GM12878 (cell line): ENCODE measurements around the gene CHMP2B. TPM values are rescaled to one million over a fixed set of nuclear protein-coding genes. Genes with fewer than 3 reads are reported as not detected.

Source experiments
- ATAC-seq: fragments of 200-7000 bp; cut with Tn5 transposase; 3 replicates; pipeline ENCODE4 v1.9.1; 2020; ENCODE audit warnings: mild to moderate bottlenecking, moderate library complexity
- Bru-seq: library from RNA; stranded (reverse); fragments of 400-500 nt; gene quantifications from one replicate; lab custom pipeline; 2021; lab: Mats Ljungman, UMichigan
- BruChase-seq, 2 experiments: library from RNA; stranded (reverse); fragments of 400-500 nt; gene quantifications; one replicate each; lab custom pipeline; 2021; lab: Mats Ljungman, UMichigan
- BruUV-seq: library from RNA; stranded (reverse); fragments of 400-500 nt; replicated peaks from 2 replicates; lab custom pipeline; 2021; lab: Mats Ljungman, UMichigan
- CTCF ChIA-PET: fragments of 300-600 bp; sonication (Branson Sonifier 250); formaldehyde crosslinking; extraction: SDS; loops from one replicate; lab custom pipeline; 2021; ENCODE audit warnings: inconsistent platforms; lab: Yijun Ruan, JAX
- POLR2A ChIA-PET: fragments of 350-600 bp; formaldehyde crosslinking; extraction: SDS; loops from one replicate; lab custom pipeline; 2021; ENCODE audit warnings: inconsistent platforms; lab: Charles Lee
- RAD21 ChIA-PET: fragments of 300-600 bp; sonication (Branson Sonifier 250); formaldehyde crosslinking; loops from one replicate; lab custom pipeline; 2023; ENCODE audit warnings: antibody characterized with exemption; ENCODE audit not compliant: unreplicated experiment; lab: Charles Lee
- SMC1A ChIA-PET: fragments of 300-600 bp; sonication (Branson Sonifier 250); formaldehyde crosslinking; loops from one replicate; lab custom pipeline; 2023; ENCODE audit not compliant: unreplicated experiment, uncharacterized antibody; lab: Charles Lee
- DNase-seq: peaks from one replicate; pipeline ENCODE4 v3.0.0-alpha.2; 2011; ENCODE audit warnings: low read depth, low spot score
- FAIRE-seq: peaks from 3 replicates; lab custom pipeline; 2011; peaks lifted over from hg19 to GRCh38; lab: Jason Lieb, UNC
- H2AFZ ChIP-seq: 2 replicates; pipeline ENCODE4 v1.6.0; 2011; ENCODE audit warnings: low read depth, low read length, control low read depth; ENCODE audit not compliant: control insufficient read depth
- H3K27ac ChIP-seq: 2 replicates; pipeline ENCODE4 v1.5.1; 2011; ENCODE audit warnings: control low read depth; ENCODE audit not compliant: control insufficient read depth, insufficient read depth
- H3K27me3 ChIP-seq, 2 experiments: replicated peaks in 1 of 2; 2 replicates each; pipeline versions ENCODE4 v1.6.0 to v1.6.1; 2011; ENCODE audit warnings: low read length in 1 of 2; ENCODE audit not compliant: control insufficient read depth in 2 of 2, insufficient read depth in 2 of 2
- H3K36me3 ChIP-seq, 2 experiments: 2 replicates each; pipeline ENCODE4 v1.5.1; 2011; ENCODE audit warnings: low read length in 1 of 2; ENCODE audit not compliant: control insufficient read depth in 2 of 2, insufficient read depth in 2 of 2
- H3K4me1 ChIP-seq: 2 replicates; pipeline ENCODE4 v1.6.1; 2011; ENCODE audit warnings: mild to moderate bottlenecking, low read length, moderate library complexity, mixed read lengths; ENCODE audit not compliant: control insufficient read depth, insufficient read depth
- H3K4me2 ChIP-seq: 2 replicates; pipeline ENCODE4 v1.6.0; 2011; ENCODE audit warnings: control low read depth; ENCODE audit not compliant: control insufficient read depth, insufficient read depth
- H3K4me3 ChIP-seq: fragments of 200-600 bp; sonication (generic); 2 replicates; pipeline ENCODE4 v1.5.1; 2016
- H3K79me2 ChIP-seq: 2 replicates; pipeline ENCODE4 v1.6.0; 2011; ENCODE audit warnings: low read length; ENCODE audit not compliant: control insufficient read depth, insufficient read depth
- H3K9ac ChIP-seq: 2 replicates; pipeline ENCODE4 v1.8.0; 2011; ENCODE audit warnings: low read length, control low read depth, mixed read lengths; ENCODE audit not compliant: control insufficient read depth, insufficient read depth
- H3K9me3 ChIP-seq: replicated peaks from 3 replicates; pipeline ENCODE4 v1.5.1; 2011; ENCODE audit warnings: mild to moderate bottlenecking, low read length; ENCODE audit not compliant: control insufficient read depth, insufficient read depth
- H4K20me1 ChIP-seq: 2 replicates; pipeline ENCODE4 v1.6.0; 2011; ENCODE audit not compliant: control insufficient read depth, insufficient read depth
- CREB1 ChIP-seq: IDR thresholded peaks from 2 replicates; pipeline ENCODE4 v1.6.1; 2012; ENCODE audit warnings: low read depth, mild to moderate bottlenecking, inconsistent platforms
- DPF2 ChIP-seq: fragments of 450-650 bp; IDR thresholded peaks from 2 replicates; pipeline ENCODE4 v1.6.1; 2017; ENCODE audit warnings: mild to moderate bottlenecking
- NKRF ChIP-seq: fragments of 450-650 bp; conservative IDR thresholded peaks from 2 replicates; pipeline ENCODE4 v1.6.1; 2017; ENCODE audit warnings: mild to moderate bottlenecking, moderate library complexity
- SIX5 ChIP-seq: IDR thresholded peaks from 2 replicates; pipeline ENCODE4 v1.6.1; 2011; ENCODE audit warnings: mild to moderate bottlenecking, low read depth, low read length, moderate library complexity; ENCODE audit not compliant: severe bottlenecking
- SPI1 ChIP-seq: IDR thresholded peaks from 2 replicates; pipeline ENCODE4 v1.6.1; 2011; ENCODE audit warnings: low read depth, mild to moderate bottlenecking, low read length, moderate library complexity, borderline replicate concordance; ENCODE audit not compliant: insufficient read depth
- WGBS: methylation state at CpG from one replicate; pipeline ENCODE4 v1.1.6; 2016; ENCODE audit warnings: low lambda C conversion rate; ENCODE audit not compliant: insufficient replicate concordance, insufficient coverage; ENCODE audit errors: missing lambda C conversion rate; 5-methylcytosine and 5-hydroxymethylcytosine counted together
- in situ Hi-C: fragments of 300-500 bp; cut with MboI; formaldehyde crosslinking; loops from 9 replicates; pipeline ENCODE4 v1.14.3; 2018; ENCODE audit warnings: mixed read lengths
- intact Hi-C: fragments of 100-400 bp; cut with micrococcal nuclease; formaldehyde crosslinking; loops from one replicate; pipeline ENCODE4 v1.14.2; 2022; ENCODE audit not compliant: unreplicated experiment
- long read RNA-seq, 2 experiments: library from polyadenylated mRNA; unstranded; transcript quantifications; one replicate each; pipeline ENCODE4 v2.0.0, GENCODE V29; 2019 to 2020
- polyA minus RNA-seq, 3 experiments: library from RNA; depleted of rRNA, polyadenylated mRNA; stranded (reverse); fragments of >200 nt; gene quantifications; 2 replicates each; pipeline ENCODE4 v1.2.3, GENCODE V29; 2011
- polyA plus RNA-seq, 11 experiments: library from polyadenylated mRNA; depleted of rRNA in 4 of 11; unstranded in 6 of 11; stranded (reverse) in 5 of 11; fragments of >200 nt; fragmentation: Nextera tagmentation in 4 of 11; fragmentation: Illumina TruSeq in 1 of 11; extraction: Ambion mirVana in 4 of 11; extraction: Trizol in 1 of 11; gene quantifications; 1 replicate in 1 of 11; 2 replicates in 10 of 11; pipeline versions ENCODE4 v1.2.1 to v1.2.3, GENCODE V29; 2011 to 2016; ENCODE audit warnings: inconsistent platforms in 2 of 11, missing spikeins in 2 of 11, low read depth in 1 of 11
- total RNA-seq, 4 experiments: library from RNA; depleted of rRNA in 3 of 4; stranded (reverse); fragments of >200 nt in 3 of 4; fragmentation: Illumina TruSeq in 1 of 4; extraction: Trizol in 1 of 4; gene quantifications; 2 replicates each; pipeline versions ENCODE4 v1.2.1 to v1.2.3, GENCODE V29; 2013 to 2021
- TF ChIP-seq, protein P1 (sequence below): IDR thresholded peaks from 2 replicates; pipeline ENCODE4 v1.6.1; 2011; ENCODE audit warnings: borderline replicate concordance, low read depth, mild to moderate bottlenecking, moderate library complexity, mixed read lengths, low read length; ENCODE audit not compliant: insufficient read depth; ENCODE audit errors: extremely low read length
- TF ChIP-seq, protein P2 (sequence below): IDR thresholded peaks from 2 replicates; pipeline ENCODE4 v1.6.1; 2012; ENCODE audit warnings: improper control_type of control experiment, low read depth, low read length; ENCODE audit not compliant: insufficient replicate concordance

The CHMP2B gene, protein sequence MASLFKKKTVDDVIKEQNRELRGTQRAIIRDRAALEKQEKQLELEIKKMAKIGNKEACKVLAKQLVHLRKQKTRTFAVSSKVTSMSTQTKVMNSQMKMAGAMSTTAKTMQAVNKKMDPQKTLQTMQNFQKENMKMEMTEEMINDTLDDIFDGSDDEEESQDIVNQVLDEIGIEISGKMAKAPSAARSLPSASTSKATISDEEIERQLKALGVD
- 17.1 and 18.4 TPM in 2 replicates for total RNA-seq (2013; cell fraction: nucleolus; rRNA removed)
- total RNA-seq (2014; rRNA removed) (14.9 and 17.5 TPM in 2 replicates), total RNA-seq (2014; rRNA removed; fragmentation: Illumina TruSeq; extraction: Trizol) (26.5 and 27.7 TPM in 2 replicates), total RNA-seq (2021) (26.8 and 28.4 TPM in 2 replicates), polyA plus RNA-seq (2011; rRNA removed) (20.2 and 30.4 TPM in 2 replicates), polyA plus RNA-seq (2014; fragmentation: Illumina TruSeq; extraction: Trizol) (26.7 and 34.6 TPM in 2 replicates), polyA plus RNA-seq (2014; fragmentation: Nextera tagmentation; extraction: Ambion mirVana) (10 to 100 TPM; 15.7 to 22.5 TPM), polyA plus RNA-seq (2014; rRNA removed) (12.7 and 15.8 TPM in 2 replicates), polyA plus RNA-seq (2016; fragmentation: Nextera tagmentation; extraction: Ambion mirVana) (10 to 100 TPM; 42.1 to 54.8 TPM), polyA minus RNA-seq (2011; rRNA and poly(A)+ RNA removed) (3.3 and 5.9 TPM in 2 replicates), Bru-seq, nascent RNA (percentile 89 among the genes with signal in this experiment), BruChase-seq, experiment 1, labeled RNA remaining after a 6-hour chase (percentile 83 among the genes with signal in this experiment), BruChase-seq, experiment 2, labeled RNA remaining after a 2-hour chase (percentile 81 among the genes with signal in this experiment)
- 10.6 TPM for polyA plus RNA-seq (2011; ENCODE audit: low read depth)
- 10.5 and 12.5 TPM in 2 replicates for polyA plus RNA-seq (2011; cell fraction: cytosol; rRNA removed)
- polyA plus RNA-seq (2011; cell fraction: nucleus; rRNA removed) = 8.7 and 10.7 TPM in 2 replicates
- polyA plus RNA-seq (2012) = 16.2 and 20.6 TPM in 2 replicates
- polyA minus RNA-seq (2011; cell fraction: cytosol; rRNA and poly(A)+ RNA removed) = 5.6 and 6.8 TPM in 2 replicates
- polyA minus RNA-seq (2011; cell fraction: nucleus; rRNA and poly(A)+ RNA removed) = 6.4 and 8.9 TPM in 2 replicates
- long read RNA-seq, experiment 1, transcript CHMP2B-201 (6 exons, 2,557 nt) = major isoform, 29 of 33 reads
- long read RNA-seq, experiment 1, partial matches to known transcripts = 0 of 33 reads
- long read RNA-seq, experiment 1, other reads (novel, unspliced or antisense) = 2 of 33 reads
- long read RNA-seq, experiment 2, transcript CHMP2B-201 (6 exons, 2,557 nt) = major isoform, 173 of 203 reads
- long read RNA-seq, experiment 2, partial matches to known transcripts = 20 of 203 reads
- long read RNA-seq, experiment 2, other reads (novel, unspliced or antisense) = 9 of 203 reads

DNA sequence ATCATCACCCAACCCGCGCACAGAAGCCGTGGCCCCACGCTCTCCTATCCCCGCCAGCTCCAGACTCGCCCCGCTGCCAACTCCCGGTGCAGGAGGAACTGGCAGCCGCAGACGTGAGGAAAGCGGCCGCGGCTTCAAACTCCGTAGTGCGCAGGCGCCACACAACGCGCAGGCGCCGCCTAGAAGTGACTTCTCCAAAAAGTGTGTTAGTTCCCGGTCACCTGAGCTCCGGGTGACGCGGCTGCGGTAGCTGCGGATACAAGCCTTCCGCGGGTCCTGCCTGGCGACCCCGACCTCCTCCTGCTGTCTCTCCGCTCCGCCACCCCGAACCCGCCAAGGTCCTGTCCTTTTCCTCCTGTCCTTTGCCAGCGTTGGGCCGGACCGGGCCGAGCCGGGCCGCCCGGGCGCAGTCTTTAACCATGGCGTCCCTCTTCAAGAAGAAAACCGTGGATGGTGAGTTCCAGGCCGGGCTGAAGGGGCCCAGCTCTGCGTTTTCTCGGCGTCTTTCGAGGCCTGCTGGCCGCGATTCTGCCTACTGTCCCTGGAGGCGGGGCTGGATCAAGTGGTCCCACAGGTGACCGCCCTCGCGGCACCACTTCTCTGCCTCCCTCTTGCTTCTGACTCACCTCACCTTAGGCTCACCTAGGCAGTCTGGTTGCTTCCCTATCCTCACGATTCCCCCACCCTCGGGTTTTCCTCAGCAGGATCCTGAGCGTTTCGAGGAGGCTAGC is at the start of gene CHMP2B:
Gene CHMP2B, plus strand, starts transcription at position 206 of the 731 bp plus-strand sequence. Its CDS starts 214 bp downstream, at position 420.
- ChIA-PET POLR2A (interaction anchor here (0.6 to 1.2 kb wide), 2 partner anchors 12 to 948 kb away, joined by 3 read pairs; no protein-coding TSS in a partner anchor), SMC1A (interaction anchor here (0.8 kb wide), 1 partner anchor 71 kb away, joined by 3 read pairs; no protein-coding TSS in a partner anchor), RAD21 (no interaction called here), CTCF (interaction anchor here (3.9 kb wide), 1 partner anchor 33 kb away, joined by 20 read pairs; no protein-coding TSS in a partner anchor)
- BruUV-seq = no TSS peak
- H3K27ac ChIP-seq = peak within 1 kb of the TSS; percentile 82
- H2AFZ ChIP-seq = peak within 1 kb of the TSS; percentile 98
- H3K9me3 ChIP-seq = no peaks in the 10 kb centered on the region
- H3K4me3 ChIP-seq = peak within 1 kb of the TSS; percentile 87
- H3K4me1 ChIP-seq = no peaks in the 10 kb centered on the region; the same call in 1 of the 2 replicates
- H3K9ac ChIP-seq = peak within 1 kb of the TSS; percentile 92
- no peaks in the 10 kb centered on the region for H4K20me1 ChIP-seq
- H3K79me2 ChIP-seq = peaks cover 17% of the 10 kb centered on the region
- intact Hi-C loops = no loop called here
- FAIRE-seq = peak; percentile 71
- no peaks in the 10 kb centered on the region for H3K27me3 ChIP-seq
- under 1% methylated on average over 59 of the region's 59 CpGs for WGBS
- in situ Hi-C loops = no loop called here
- H3K36me3 ChIP-seq = no peaks in the 10 kb centered on the region
- peak within 1 kb of the TSS; percentile 81 for H3K4me2 ChIP-seq
- peak; percentile 96 for ATAC-seq
- peak; percentile 51 for DNase-seq
- TF ChIP-seq DPF2 (peak; percentile 35; the same call in 1 of the 2 replicates), SPI1 (peak; percentile 65; the same call in 1 of the 2 replicates), CREB1 (peak; percentile 71; the same call in 1 of the 2 replicates), SIX5 (peak; percentile 48), NKRF (0 out of 2 replicates have a peak, but pooled peaks have one; percentile 49)
- TF ChIP-seq, protein P1, sequence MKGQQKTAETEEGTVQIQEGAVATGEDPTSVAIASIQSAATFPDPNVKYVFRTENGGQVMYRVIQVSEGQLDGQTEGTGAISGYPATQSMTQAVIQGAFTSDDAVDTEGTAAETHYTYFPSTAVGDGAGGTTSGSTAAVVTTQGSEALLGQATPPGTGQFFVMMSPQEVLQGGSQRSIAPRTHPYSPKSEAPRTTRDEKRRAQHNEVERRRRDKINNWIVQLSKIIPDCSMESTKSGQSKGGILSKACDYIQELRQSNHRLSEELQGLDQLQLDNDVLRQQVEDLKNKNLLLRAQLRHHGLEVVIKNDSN = peak; percentile 29
- TF ChIP-seq, protein P2, sequence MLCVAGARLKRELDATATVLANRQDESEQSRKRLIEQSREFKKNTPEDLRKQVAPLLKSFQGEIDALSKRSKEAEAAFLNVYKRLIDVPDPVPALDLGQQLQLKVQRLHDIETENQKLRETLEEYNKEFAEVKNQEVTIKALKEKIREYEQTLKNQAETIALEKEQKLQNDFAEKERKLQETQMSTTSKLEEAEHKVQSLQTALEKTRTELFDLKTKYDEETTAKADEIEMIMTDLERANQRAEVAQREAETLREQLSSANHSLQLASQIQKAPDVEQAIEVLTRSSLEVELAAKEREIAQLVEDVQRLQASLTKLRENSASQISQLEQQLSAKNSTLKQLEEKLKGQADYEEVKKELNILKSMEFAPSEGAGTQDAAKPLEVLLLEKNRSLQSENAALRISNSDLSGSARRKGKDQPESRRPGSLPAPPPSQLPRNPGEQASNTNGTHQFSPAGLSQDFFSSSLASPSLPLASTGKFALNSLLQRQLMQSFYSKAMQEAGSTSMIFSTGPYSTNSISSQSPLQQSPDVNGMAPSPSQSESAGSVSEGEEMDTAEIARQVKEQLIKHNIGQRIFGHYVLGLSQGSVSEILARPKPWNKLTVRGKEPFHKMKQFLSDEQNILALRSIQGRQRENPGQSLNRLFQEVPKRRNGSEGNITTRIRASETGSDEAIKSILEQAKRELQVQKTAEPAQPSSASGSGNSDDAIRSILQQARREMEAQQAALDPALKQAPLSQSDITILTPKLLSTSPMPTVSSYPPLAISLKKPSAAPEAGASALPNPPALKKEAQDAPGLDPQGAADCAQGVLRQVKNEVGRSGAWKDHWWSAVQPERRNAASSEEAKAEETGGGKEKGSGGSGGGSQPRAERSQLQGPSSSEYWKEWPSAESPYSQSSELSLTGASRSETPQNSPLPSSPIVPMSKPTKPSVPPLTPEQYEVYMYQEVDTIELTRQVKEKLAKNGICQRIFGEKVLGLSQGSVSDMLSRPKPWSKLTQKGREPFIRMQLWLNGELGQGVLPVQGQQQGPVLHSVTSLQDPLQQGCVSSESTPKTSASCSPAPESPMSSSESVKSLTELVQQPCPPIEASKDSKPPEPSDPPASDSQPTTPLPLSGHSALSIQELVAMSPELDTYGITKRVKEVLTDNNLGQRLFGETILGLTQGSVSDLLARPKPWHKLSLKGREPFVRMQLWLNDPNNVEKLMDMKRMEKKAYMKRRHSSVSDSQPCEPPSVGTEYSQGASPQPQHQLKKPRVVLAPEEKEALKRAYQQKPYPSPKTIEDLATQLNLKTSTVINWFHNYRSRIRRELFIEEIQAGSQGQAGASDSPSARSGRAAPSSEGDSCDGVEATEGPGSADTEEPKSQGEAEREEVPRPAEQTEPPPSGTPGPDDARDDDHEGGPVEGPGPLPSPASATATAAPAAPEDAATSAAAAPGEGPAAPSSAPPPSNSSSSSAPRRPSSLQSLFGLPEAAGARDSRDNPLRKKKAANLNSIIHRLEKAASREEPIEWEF = peak; percentile 25
